Measurements from ENCODE around the gene SIAE. TPM values are rescaled to one million over a fixed set of nuclear protein-coding genes. Genes with fewer than 3 reads are reported as not detected.

Gene SIAE
- total RNA-seq, 1 experiment from 2014 or later = 5.6 TPM

GRCh38 chr11:124656774-124657630, 16.5 kb downstream of the SIAE start:
- Mint-ChIP-seq H3K36me3 (ENCODE audit: insufficient read depth in 1 of 3, low read depth in 3 of 3) (no peaks in the 10 kb centered on the region; a peak in 1 of 7 replicates), H3K9me3 (no peaks in the 10 kb centered on the region; a peak in 1 of 5 replicates), H3K4me1 (peaks cover 18 to 19% of the 10 kb centered on the region in 2 experiments), H3K4me3 (peak overlapping the region in 1 of 2 experiments; percentile 39; a peak in 1 of 5 replicates), H3K27ac (peak overlapping the region in 1 of 3 experiments; percentile 34; a peak in 1 of 7 replicates), H3K27me3 (ENCODE audit: low read depth) (peaks cover 1% of the 10 kb centered on the region; the same call in 1 of the 2 replicates)
- Histone ChIP-seq H3K27me3 (ENCODE audit: insufficient read depth, low read length) (no peaks in the 10 kb centered on the region), H4K20me1 (ENCODE audit: control insufficient read depth, insufficient read depth, insufficient read length) (no peaks in the 10 kb centered on the region), H3K4ac (ENCODE audit: low read depth, low read length) (no peak overlapping the region), H3K9me3 (ENCODE audit: control insufficient read depth, low read depth, low read length) (no peaks in the 10 kb centered on the region), H3K79me1 (ENCODE audit: insufficient read depth, low read depth, low read length, poor library complexity, severe bottlenecking) (no peaks in the 10 kb centered on the region), H3K56ac (ENCODE audit: insufficient read length, low read depth, low read length) (no peak overlapping the region), H2BK120ac (ENCODE audit: low read depth, low read length, poor library complexity, severe bottlenecking) (no peak overlapping the region), H3K14ac (ENCODE audit: insufficient read depth, low read length) (no peak overlapping the region; the same call in 1 of the 2 replicates), H3K79me2 (ENCODE audit: insufficient read depth, low read length) (no peaks in the 10 kb centered on the region), H3K23ac (ENCODE audit: insufficient read length, low read depth, low read length) (no peak overlapping the region), H2AK5ac (ENCODE audit: insufficient read length, low read length) (no peak overlapping the region), H2BK12ac (ENCODE audit: insufficient read length, low read depth, low read length) (no peak overlapping the region), H3K9ac (ENCODE audit: extremely low read depth, insufficient read length, low read length) (no peak overlapping the region), H2BK20ac (ENCODE audit: low read depth, low read length, poor library complexity, severe bottlenecking) (no peak overlapping the region), H4K91ac (ENCODE audit: insufficient read length, low read depth, low read length) (no peak overlapping the region), H2BK5ac (ENCODE audit: insufficient read length, low read length) (no peak overlapping the region), H3K23me2 (ENCODE audit: insufficient read length, low read depth, low read length, poor library complexity, severe bottlenecking) (no peaks in the 10 kb centered on the region), H4K5ac (ENCODE audit: insufficient read length, low read depth, low read length) (no peak overlapping the region), H3K4me2 (ENCODE audit: insufficient read depth, insufficient read length, low read length) (no peak overlapping the region), H2BK15ac (ENCODE audit: low read depth, low read length) (no peak overlapping the region), H3K27ac (ENCODE audit: insufficient read length, low read depth, low read length) (no peak overlapping the region), H4K8ac (replicated peaks; ENCODE audit: insufficient read length, low read depth, low read length) (no peak overlapping the region), H2AFZ (ENCODE audit: low read length) (no peak overlapping the region), H3K18ac (ENCODE audit: insufficient read length, low read depth, low read length) (no peak overlapping the region), H3K4me1 (ENCODE audit: insufficient read depth, low read length) (peaks cover 4% of the 10 kb centered on the region; the same call in 1 of the 2 replicates), H3T11ph (ENCODE audit: low read length) (no peak overlapping the region)
- TF ChIP-seq, protein P1, sequence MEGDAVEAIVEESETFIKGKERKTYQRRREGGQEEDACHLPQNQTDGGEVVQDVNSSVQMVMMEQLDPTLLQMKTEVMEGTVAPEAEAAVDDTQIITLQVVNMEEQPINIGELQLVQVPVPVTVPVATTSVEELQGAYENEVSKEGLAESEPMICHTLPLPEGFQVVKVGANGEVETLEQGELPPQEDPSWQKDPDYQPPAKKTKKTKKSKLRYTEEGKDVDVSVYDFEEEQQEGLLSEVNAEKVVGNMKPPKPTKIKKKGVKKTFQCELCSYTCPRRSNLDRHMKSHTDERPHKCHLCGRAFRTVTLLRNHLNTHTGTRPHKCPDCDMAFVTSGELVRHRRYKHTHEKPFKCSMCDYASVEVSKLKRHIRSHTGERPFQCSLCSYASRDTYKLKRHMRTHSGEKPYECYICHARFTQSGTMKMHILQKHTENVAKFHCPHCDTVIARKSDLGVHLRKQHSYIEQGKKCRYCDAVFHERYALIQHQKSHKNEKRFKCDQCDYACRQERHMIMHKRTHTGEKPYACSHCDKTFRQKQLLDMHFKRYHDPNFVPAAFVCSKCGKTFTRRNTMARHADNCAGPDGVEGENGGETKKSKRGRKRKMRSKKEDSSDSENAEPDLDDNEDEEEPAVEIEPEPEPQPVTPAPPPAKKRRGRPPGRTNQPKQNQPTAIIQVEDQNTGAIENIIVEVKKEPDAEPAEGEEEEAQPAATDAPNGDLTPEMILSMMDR (conservative IDR thresholded peaks at IDR 0.05) = no peak
- peak; percentile 44 for DNase-seq
- WGBS (ENCODE audit: extremely low coverage, insufficient read length, low lambda C conversion rate) = no CpG with 5 or more reads among the region's 16 CpGs
